Motor neuron (in vitro differentiated cells): Measurements from ENCODE around the gene REC114. TPM values are rescaled to one million over a fixed set of nuclear protein-coding genes. Genes with fewer than 3 reads are reported as not detected.

Source experiments
- ATAC-seq, 8 experiments: fragments of 200-7000 bp; cut with Tn5 transposase; replicated peaks in 6 of 8; 2 replicates each; pipeline ENCODE4 v1.8.0; 2021; ENCODE audit warnings: mild to moderate bottlenecking in 8 of 8, moderate library complexity in 8 of 8
- H3K27ac ChIP-seq, 2 donors: fragments of 250-450 bp; sonication (Bioruptor Pico); 2 replicates each; pipeline ENCODE4 v1.9.0; 2021; ENCODE audit warnings: antibody characterized with exemption in 2 of 2, mild to moderate bottlenecking in 2 of 2, moderate library complexity in 1 of 2
- H3K4me1 ChIP-seq, 2 donors: fragments of 250-450 bp; sonication (Bioruptor Pico); replicated peaks in 1 of 2; 2 replicates each; pipeline ENCODE4 v1.6.1; 2021; ENCODE audit warnings: antibody characterized with exemption in 2 of 2, mild to moderate bottlenecking in 2 of 2, moderate library complexity in 1 of 2
- H3K4me3 ChIP-seq, 5 donors: fragments of 250-450 bp; sonication (Bioruptor Pico); 2 replicates each; pipeline ENCODE4 v1.9.0; 2021; ENCODE audit warnings: antibody characterized with exemption in 5 of 5, mild to moderate bottlenecking in 5 of 5, moderate library complexity in 4 of 5
- WGBS, 10 experiments: fragments of 450-650 bp; shearing (Covaris generic); methylation state at CpG; one replicate each; pipeline ENCODE4 v1.0.0; 2022; 5-methylcytosine and 5-hydroxymethylcytosine counted together
- in situ Hi-C, 9 experiments: fragments of 400-800 bp; cut with MboI; loops; one replicate each; pipeline ENCODE4 v1.15.0; 2021; ENCODE audit warnings: low sequenced_read_pairs in 9 of 9, low pct_unique_long_range_greater_than_20kb in 2 of 9; ENCODE audit not compliant: unreplicated experiment in 9 of 9
- total RNA-seq, 8 experiments: library from RNA; unstranded; fragments of 300-600 nt; gene quantifications; 2 replicates each; pipeline versions ENCODE4 v1.2.3 to v1.2.4, GENCODE V29; 2022

REC114 gene
- total RNA-seq, 8 experiments from 2014 or later = not detected

- peaks cover 8 to 11% of the 10 kb centered on the region in 2 donors for H3K4me1 ChIP-seq
- no peak overlapping the region for H3K27ac ChIP-seq
- no peak overlapping the region for H3K4me3 ChIP-seq
- no peak for ATAC-seq
- in situ Hi-C loops = no loop called here
- WGBS, 10 experiments = 33 to 100% (median 90%) methylated on average over 1 to 2 of the region's 2 CpGs; no CpG with 5 or more reads in 1 of the 10 experiments
These were observed 151.1 kb downstream of the REC114 start for GRCh38 chr15:73594109-73594508.

GRCh38 chr15:73596174-73596573 is 153.2 kb downstream of the REC114 start:
- 0 to 100% (median 49%) methylated on average over 1 of the region's 1 CpG; no CpG with 5 or more reads in 4 of the 10 experiments for WGBS, 10 experiments
- in situ Hi-C loops = no loop called here
- Histone ChIP-seq H3K4me3 (no peak overlapping the region), H3K4me1 (peaks cover 10 to 11% of the 10 kb centered on the region in 2 donors), H3K27ac (no peak overlapping the region)
- ATAC-seq = peak in 2 of 8 experiments; percentile 46 to 69

- peak in 2 of 8 experiments; percentile 11 to 23 for ATAC-seq
- H3K27ac ChIP-seq = no peak overlapping the region
- H3K4me3 ChIP-seq = no peak overlapping the region
- 80 to 97% (median 93%) methylated on average over 5 to 10 of the region's 21 CpGs; no CpG with 5 or more reads in 1 of the 10 experiments for WGBS, 10 experiments
- in situ Hi-C loops = no loop called here
- H3K4me1 ChIP-seq = peaks cover 19 to 21% of the 10 kb centered on the region in 2 donors
These were observed 154.2 kb downstream of the REC114 start for GRCh38 chr15:73597036-73597638.

- Histone ChIP-seq H3K4me1 (peaks cover 26 to 27% of the 10 kb centered on the region in 2 donors), H3K27ac (no peak overlapping the region), H3K4me3 (no peak overlapping the region)
- in situ Hi-C loops = no loop called here
- peak in 5 of 8 experiments; percentile 66 to 81 (median 73) for ATAC-seq
- WGBS, 10 experiments = 18 to 84% (median 60%) methylated on average over 1 to 3 of the region's 3 CpGs; no CpG with 5 or more reads in 1 of the 10 experiments
These were observed 155.7 kb downstream of the REC114 start for GRCh38 chr15:73598530-73599160.

GRCh38 chr15:73599934-73600333 is 157.0 kb downstream of the REC114 start:
- no peak for ATAC-seq
- H3K27ac ChIP-seq = no peak overlapping the region
- H3K4me1 ChIP-seq = peaks cover 26 to 27% of the 10 kb centered on the region in 2 donors
- 67 to 100% (median 100%) methylated on average over 1 of the region's 1 CpG; no CpG with 5 or more reads in 5 of the 10 experiments for WGBS, 10 experiments
- in situ Hi-C loops = no loop called here
- no peak overlapping the region for H3K4me3 ChIP-seq

- in situ Hi-C loops = no loop called here
- WGBS, 10 experiments = 38 to 100% (median 70%) methylated on average over 2 to 5 of the region's 5 CpGs; no CpG with 5 or more reads in 2 of the 10 experiments
- no peak for ATAC-seq
- Histone ChIP-seq H3K4me3 (no peak overlapping the region), H3K27ac (no peak overlapping the region), H3K4me1 (peaks cover 26 to 27% of the 10 kb centered on the region in 2 donors)
These were observed 157.7 kb downstream of the REC114 start for GRCh38 chr15:73600413-73601335.

- Histone ChIP-seq H3K4me1 (peaks cover 26 to 27% of the 10 kb centered on the region in 2 donors), H3K27ac (peak overlapping the region in 1 of 2 donors; percentile 29), H3K4me3 (peak overlapping the region in 1 of 5 donors; percentile 3)
- 15 to 54% (median 42%) methylated on average over 1 to 6 of the region's 7 CpGs for WGBS, 10 experiments
- ATAC-seq = peak; percentile 52 to 81 (median 68)
- in situ Hi-C loops = no loop called here
These were observed 158.8 kb downstream of the REC114 start for GRCh38 chr15:73601451-73602445.

GRCh38 chr15:73602446-73602843 is 159.5 kb downstream of the REC114 start:
- WGBS, 10 experiments = 0 to 20% (median 15%) methylated on average over 1 of the region's 1 CpG; no CpG with 5 or more reads in 6 of the 10 experiments
- in situ Hi-C loops = no loop called here
- peak in 4 of 8 experiments; percentile 7 to 27 (median 20) for ATAC-seq
- H3K4me1 ChIP-seq = peaks cover 26 to 27% of the 10 kb centered on the region in 2 donors
- H3K27ac ChIP-seq = peak overlapping the region in 1 of 2 donors; percentile 29
- no peak overlapping the region for H3K4me3 ChIP-seq

GRCh38 chr15:73602992-73603391 is 160.0 kb downstream of the REC114 start:
- in situ Hi-C loops = no loop called here
- WGBS, 10 experiments = 58 to 100% (median 87%) methylated on average over 1 to 2 of the region's 2 CpGs; no CpG with 5 or more reads in 1 of the 10 experiments
- H3K27ac ChIP-seq = no peak overlapping the region
- ATAC-seq = no peak
- H3K4me3 ChIP-seq = no peak overlapping the region
- peaks cover 26 to 27% of the 10 kb centered on the region in 2 donors for H3K4me1 ChIP-seq

GRCh38 chr15:73604477-73604876 is 161.5 kb downstream of the REC114 start:
- in situ Hi-C loops = no loop called here
- 83 to 100% (median 100%) methylated on average over 1 of the region's 1 CpG; no CpG with 5 or more reads in 7 of the 10 experiments for WGBS, 10 experiments
- Histone ChIP-seq H3K4me1 (peaks cover 17 to 18% of the 10 kb centered on the region in 2 donors), H3K4me3 (no peak overlapping the region), H3K27ac (no peak overlapping the region)
- no peak for ATAC-seq

GRCh38 chr15:73605759-73606436 is 162.9 kb downstream of the REC114 start:
- H3K4me3 ChIP-seq = no peak overlapping the region
- in situ Hi-C loops = no loop called here
- H3K4me1 ChIP-seq = peaks cover 17 to 18% of the 10 kb centered on the region in 2 donors
- ATAC-seq = no peak
- 100% methylated on average over 1 to 5 of the region's 5 CpGs; no CpG with 5 or more reads in 4 of the 10 experiments for WGBS, 10 experiments
- H3K27ac ChIP-seq = no peak overlapping the region
